K562 (cell line): ENCODE measurements around the gene HMCN2. TPM values are rescaled to one million over a fixed set of nuclear protein-coding genes. Genes with fewer than 3 reads are reported as not detected.

Experiments
- ATAC-seq: fragments of 200-7000 bp; cut with Tn5 transposase; 3 replicates; pipeline ENCODE4 v1.9.1; 2020; ENCODE audit warnings: moderate library complexity
- BruUV-seq: library from RNA; stranded (reverse); fragments of 400-500 nt; replicated peaks from 2 replicates; lab custom pipeline; 2021; lab: Mats Ljungman, UMichigan
- CTCF ChIA-PET: fragments of 300-600 bp; formaldehyde crosslinking; extraction: SDS; loops from one replicate; lab custom pipeline; 2021; ENCODE audit warnings: low intra/inter-chr PET ratio; lab: Yijun Ruan, JAX
- POLR2A ChIA-PET: fragments of 300-600, 350-650 bp; sonication (Branson Sonifier 250); formaldehyde crosslinking; extraction: SDS; loops from one replicate; lab custom pipeline; 2021; ENCODE audit warnings: antibody characterized with exemption, inconsistent platforms; lab: Yijun Ruan, JAX
- DNase-seq, 4 experiments: peaks; one replicate each; pipeline versions ENCODE4 v3.0.0 to v3.0.0-alpha.2; 2011 to 2018; ENCODE audit warnings: low spot score in 3 of 4, mixed read lengths in 3 of 4; ENCODE audit errors: extremely low read depth in 1 of 4
- FAIRE-seq: peaks from 2 replicates; lab custom pipeline; 2011; peaks lifted over from hg19 to GRCh38; lab: Jason Lieb, UNC
- H2AFZ ChIP-seq: 2 replicates; pipeline ENCODE4 v1.6.0; 2011; ENCODE audit warnings: low read depth, low read length, control low read depth, inconsistent platforms
- H3K27ac ChIP-seq: fragments of 200-600 bp; 3 replicates; pipeline ENCODE4 v1.8.0; 2011; ENCODE audit warnings: low read depth, mild to moderate bottlenecking, control low read depth, inconsistent platforms, low read length, moderate library complexity, mixed read lengths; ENCODE audit errors: extremely low read depth
- H3K27me3 ChIP-seq, 2 experiments: fragments of 300-600 bp in 1 of 2; 2 replicates in 1 of 2; 3 replicates in 1 of 2; pipeline versions ENCODE4 v1.6.0 to v1.8.0; 2011; ENCODE audit warnings: inconsistent platforms in 2 of 2, low read length in 2 of 2, mild to moderate bottlenecking in 1 of 2, mixed read lengths in 1 of 2, moderate library complexity in 1 of 2; ENCODE audit not compliant: control insufficient read depth in 2 of 2, insufficient read depth in 2 of 2
- H3K36me3 ChIP-seq: fragments of 300-600 bp; 3 replicates; pipeline ENCODE4 v1.8.0; 2011; ENCODE audit warnings: mild to moderate bottlenecking, low read length, inconsistent platforms; ENCODE audit not compliant: control insufficient read depth, insufficient read depth
- H3K4me1 ChIP-seq, 2 experiments: fragments of 200-600 bp in 1 of 2; replicated peaks in 1 of 2; 2 replicates in 1 of 2; 3 replicates in 1 of 2; pipeline versions ENCODE4 v1.5.1 to v1.8.0; 2011; ENCODE audit warnings: inconsistent platforms in 2 of 2, low read length in 2 of 2, mild to moderate bottlenecking in 1 of 2, mixed read lengths in 1 of 2, moderate library complexity in 1 of 2; ENCODE audit not compliant: control insufficient read depth in 2 of 2, insufficient read depth in 2 of 2
- H3K4me2 ChIP-seq: 2 replicates; pipeline ENCODE4 v1.6.1; 2011; ENCODE audit warnings: low read length, control low read depth, inconsistent platforms, mixed read lengths; ENCODE audit not compliant: insufficient read depth
- H3K4me3 ChIP-seq: fragments of 200-600 bp; sonication (generic), shearing (Covaris generic); 2 replicates; pipeline ENCODE4 v1.5.1; 2016; ENCODE audit warnings: control low read depth, inconsistent platforms
- H3K79me2 ChIP-seq: fragments of 200-600 bp; 3 replicates; pipeline ENCODE4 v1.8.0; 2011; ENCODE audit warnings: low read length, inconsistent platforms; ENCODE audit not compliant: control insufficient read depth, insufficient read depth
- H3K9ac ChIP-seq, 2 experiments: 2 replicates each; pipeline versions ENCODE4 v1.6.0 to v1.6.1; 2011; ENCODE audit warnings: low read depth in 2 of 2, low read length in 2 of 2, control low read depth in 1 of 2, inconsistent platforms in 1 of 2, mild to moderate bottlenecking in 1 of 2, mixed read lengths in 1 of 2; ENCODE audit not compliant: insufficient read depth in 1 of 2
- H3K9me1 ChIP-seq: one replicate; pipeline ENCODE4 v1.6.0; 2011; ENCODE audit warnings: inconsistent platforms, mild to moderate bottlenecking, low read length, moderate library complexity; ENCODE audit not compliant: control insufficient read depth, insufficient read depth
- H3K9me3 ChIP-seq: replicated peaks from 2 replicates; pipeline ENCODE4 v1.5.1; 2011; ENCODE audit warnings: low read depth, low read length, inconsistent platforms; ENCODE audit not compliant: control insufficient read depth, insufficient read depth
- H4K20me1 ChIP-seq: replicated peaks from 2 replicates; pipeline ENCODE4 v1.6.1; 2011; ENCODE audit warnings: low read length, inconsistent platforms, mixed read lengths; ENCODE audit not compliant: control insufficient read depth, insufficient read depth
- CHD2 ChIP-seq: IDR thresholded peaks from 2 replicates; pipeline ENCODE4 v1.6.1; 2011; ENCODE audit warnings: low read depth, low read length
- MCM5 ChIP-seq: fragments of 450-650 bp; IDR thresholded peaks from 2 replicates; pipeline ENCODE4 v1.6.1; 2016; ENCODE audit warnings: low read depth
- MED1 ChIP-seq: sonication (generic); formaldehyde crosslinking; IDR thresholded peaks from 2 replicates; pipeline ENCODE4 v1.8.1; 2023; ENCODE audit warnings: missing genetic modification reagents, borderline replicate concordance
- STAG1 ChIP-seq: sonication (generic); formaldehyde crosslinking; IDR thresholded peaks from 2 replicates; pipeline ENCODE4 v1.5.0; 2020; ENCODE audit warnings: missing genetic modification reagents, borderline replicate concordance
- TEAD1 ChIP-seq, 2 experiments: fragments of 450-650 bp in 1 of 2; sonication (generic) in 1 of 2; formaldehyde crosslinking; IDR thresholded peaks; 2 replicates each; pipeline versions ENCODE4 v1.4.0 to v1.8.0; 2020 to 2022; ENCODE audit warnings: mild to moderate bottlenecking in 2 of 2, missing genetic modification reagents in 1 of 2
- ZNF384 ChIP-seq: IDR thresholded peaks from 2 replicates; pipeline ENCODE4 v1.6.1; 2012; ENCODE audit warnings: low read depth, low read length, improper control_type of control experiment
- WGBS: fragments of 100-300 bp; shearing (Covaris generic); methylation state at CpG from one replicate; pipeline ENCODE4 v1.1.6; 2016; ENCODE audit warnings: low coverage, mixed read lengths; ENCODE audit not compliant: insufficient coverage; ENCODE audit errors: missing lambda C conversion rate; 5-methylcytosine and 5-hydroxymethylcytosine counted together
- in situ Hi-C: fragments of 300-500 bp; cut with MboI; formaldehyde crosslinking; loops from 4 replicates; pipeline ENCODE4 v1.15.0; 2018; ENCODE audit warnings: inconsistent platforms, mixed read lengths
- intact Hi-C: fragments of 100-400 bp; cut with micrococcal nuclease; formaldehyde crosslinking; loops from 2 replicates; pipeline ENCODE4 v1.14.2; 2022
- polyA plus RNA-seq, 8 experiments: library from polyadenylated mRNA; depleted of rRNA in 4 of 8; stranded (reverse) in 5 of 8; unstranded in 3 of 8; fragments of >200 nt; fragmentation: Nextera tagmentation in 2 of 8; fragmentation: Illumina TruSeq in 1 of 8; extraction: Ambion mirVana in 2 of 8; extraction: Trizol in 1 of 8; gene quantifications; 2 replicates each; pipeline versions ENCODE4 v1.2.1 to v1.2.3, GENCODE V29; 2011 to 2014; ENCODE audit warnings: inconsistent platforms in 1 of 8, missing spikeins in 1 of 8
- total RNA-seq, 7 experiments: library from RNA; depleted of rRNA in 6 of 7; stranded (reverse); fragments of >200 nt in 6 of 7; fragmentation: Illumina TruSeq in 2 of 7; extraction: Trizol in 2 of 7; gene quantifications; 2 replicates each; pipeline versions ENCODE4 v1.2.1 to v1.2.3, GENCODE V29; 2011 to 2021; ENCODE audit warnings: low replicate concordance in 1 of 7
- TF ChIP-seq, protein P1 (sequence below): sonication (generic); formaldehyde crosslinking; IDR thresholded peaks from 2 replicates; pipeline ENCODE4 v1.8.0; 2022; ENCODE audit warnings: mild to moderate bottlenecking, missing genetic modification reagents
- TF ChIP-seq, protein P2 (sequence below), 2 experiments: IDR thresholded peaks; 2 replicates each; pipeline ENCODE4 v1.6.1; 2011; ENCODE audit warnings: borderline replicate concordance in 1 of 2, control low read depth in 1 of 2, low read depth in 1 of 2, low read length in 1 of 2, mild to moderate bottlenecking in 1 of 2, mixed read lengths in 1 of 2, moderate library complexity in 1 of 2; ENCODE audit not compliant: insufficient read depth in 1 of 2, insufficient read length in 1 of 2, poor library complexity in 1 of 2, severe bottlenecking in 1 of 2; ENCODE audit errors: extremely low read depth in 1 of 2

Gene HMCN2
- total and polyA plus RNA-seq, 9 of the 15 experiments (the other 6 are each of a cell fraction or from before 2014, with no cell fraction given) = 0.01 TPM; not detected in 8

DNA sequence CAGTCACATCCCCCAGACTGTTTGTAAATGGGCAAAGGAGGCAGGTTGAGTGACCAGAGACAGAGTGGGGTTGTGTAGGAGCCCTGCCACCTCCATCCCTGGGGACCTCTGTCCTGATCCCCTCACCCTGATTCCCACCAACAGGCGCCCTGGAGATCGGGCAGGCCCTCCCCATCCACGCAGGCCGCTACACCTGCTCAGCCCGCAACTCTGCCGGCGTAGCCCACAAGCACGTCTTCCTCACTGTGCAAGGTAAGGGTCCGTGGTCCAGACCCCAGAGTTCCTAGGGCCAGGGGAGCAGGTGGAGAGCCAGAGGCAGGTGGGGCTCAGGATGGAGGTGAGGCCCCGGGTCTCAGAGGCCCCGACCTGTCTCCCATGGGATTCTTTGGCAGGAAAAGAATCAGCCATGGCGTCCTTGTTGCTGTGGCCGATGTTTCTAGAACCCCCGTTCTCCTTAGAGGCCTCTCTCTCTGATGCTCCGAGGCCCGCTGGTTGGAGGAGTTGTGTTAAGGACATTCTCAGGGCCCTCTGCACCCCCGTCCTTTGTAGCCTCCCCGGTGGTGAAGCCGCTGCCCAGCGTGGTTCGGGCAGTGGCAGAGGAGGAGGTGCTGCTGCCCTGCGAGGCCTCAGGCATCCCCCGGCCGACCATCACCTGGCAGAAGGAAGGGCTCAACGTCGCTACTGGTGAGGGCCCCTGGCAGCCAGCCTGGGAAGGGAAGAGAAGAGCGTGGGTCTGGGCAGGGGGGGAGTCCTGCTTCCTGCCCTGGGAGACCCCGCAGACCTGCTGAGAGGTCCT, 137.3 kb downstream of the HMCN2 start:
- H3K9ac ChIP-seq = no peak overlapping the region; a peak in 1 of 4 replicates
- FAIRE-seq (no peak), DNase-seq (no peak), ATAC-seq (no peak)
- no peak overlapping the region for H2AFZ ChIP-seq
- peaks cover 27 to 78% of the 10 kb centered on the region in 2 experiments for H3K27me3 ChIP-seq
- H4K20me1 ChIP-seq = peaks cover 4% of the 10 kb centered on the region; the same call in 1 of the 2 replicates
- no peaks in the 10 kb centered on the region for H3K36me3 ChIP-seq
- H3K79me2 ChIP-seq = no peaks in the 10 kb centered on the region
- in situ Hi-C loops = no loop called here
- ChIA-PET CTCF (no interaction called here), POLR2A (no interaction called here)
- H3K9me1 ChIP-seq = no peaks in the 10 kb centered on the region
- 6% methylated on average over 22 of the region's 28 CpGs for WGBS
- H3K4me3 ChIP-seq = no peak overlapping the region
- no peak for TF ChIP-seq ZNF384
- no peak for TF ChIP-seq STAG1 (CRISPR knock-in tag)
- TF ChIP-seq CHD2 = no peak
- no peak for TF ChIP-seq TEAD1 (CRISPR knock-in tag; IDR thresholded peaks at IDR 0.05)
- no peak for TF ChIP-seq MCM5
- TF ChIP-seq MED1 (CRISPR knock-in tag) = no peak
- TF ChIP-seq, protein P1, sequence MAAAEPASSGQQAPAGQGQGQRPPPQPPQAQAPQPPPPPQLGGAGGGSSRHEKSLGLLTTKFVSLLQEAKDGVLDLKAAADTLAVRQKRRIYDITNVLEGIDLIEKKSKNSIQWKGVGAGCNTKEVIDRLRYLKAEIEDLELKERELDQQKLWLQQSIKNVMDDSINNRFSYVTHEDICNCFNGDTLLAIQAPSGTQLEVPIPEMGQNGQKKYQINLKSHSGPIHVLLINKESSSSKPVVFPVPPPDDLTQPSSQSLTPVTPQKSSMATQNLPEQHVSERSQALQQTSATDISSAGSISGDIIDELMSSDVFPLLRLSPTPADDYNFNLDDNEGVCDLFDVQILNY = no peak
- TF ChIP-seq, protein P2, sequence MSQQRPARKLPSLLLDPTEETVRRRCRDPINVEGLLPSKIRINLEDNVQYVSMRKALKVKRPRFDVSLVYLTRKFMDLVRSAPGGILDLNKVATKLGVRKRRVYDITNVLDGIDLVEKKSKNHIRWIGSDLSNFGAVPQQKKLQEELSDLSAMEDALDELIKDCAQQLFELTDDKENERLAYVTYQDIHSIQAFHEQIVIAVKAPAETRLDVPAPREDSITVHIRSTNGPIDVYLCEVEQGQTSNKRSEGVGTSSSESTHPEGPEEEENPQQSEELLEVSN (IDR thresholded peaks at IDR 0.05; ENCODE audit: borderline replicate concordance in 1 of 2, extremely low read depth in 1 of 2, insufficient read depth in 1 of 2, insufficient read length in 1 of 2, low read depth in 1 of 2, low read length in 1 of 2, poor library complexity in 1 of 2, severe bottlenecking in 1 of 2) = no peak
- H3K4me2 ChIP-seq = no peak overlapping the region
- no TSS peak for BruUV-seq
- intact Hi-C loops = no loop called here
- H3K27ac ChIP-seq = no peak overlapping the region
- H3K9me3 ChIP-seq = no peaks in the 10 kb centered on the region
- H3K4me1 ChIP-seq = peaks cover 0 to 7% of the 10 kb centered on the region in 2 experiments; a peak in 1 of 5 replicates
